ENCODE data around the gene LRP1-AS. TPM values are rescaled to one million over a fixed set of nuclear protein-coding genes. Genes with fewer than 3 reads are reported as not detected.

The LRP1-AS gene
- total RNA-seq, 1 experiment from 2014 or later, result not detected

DNA sequence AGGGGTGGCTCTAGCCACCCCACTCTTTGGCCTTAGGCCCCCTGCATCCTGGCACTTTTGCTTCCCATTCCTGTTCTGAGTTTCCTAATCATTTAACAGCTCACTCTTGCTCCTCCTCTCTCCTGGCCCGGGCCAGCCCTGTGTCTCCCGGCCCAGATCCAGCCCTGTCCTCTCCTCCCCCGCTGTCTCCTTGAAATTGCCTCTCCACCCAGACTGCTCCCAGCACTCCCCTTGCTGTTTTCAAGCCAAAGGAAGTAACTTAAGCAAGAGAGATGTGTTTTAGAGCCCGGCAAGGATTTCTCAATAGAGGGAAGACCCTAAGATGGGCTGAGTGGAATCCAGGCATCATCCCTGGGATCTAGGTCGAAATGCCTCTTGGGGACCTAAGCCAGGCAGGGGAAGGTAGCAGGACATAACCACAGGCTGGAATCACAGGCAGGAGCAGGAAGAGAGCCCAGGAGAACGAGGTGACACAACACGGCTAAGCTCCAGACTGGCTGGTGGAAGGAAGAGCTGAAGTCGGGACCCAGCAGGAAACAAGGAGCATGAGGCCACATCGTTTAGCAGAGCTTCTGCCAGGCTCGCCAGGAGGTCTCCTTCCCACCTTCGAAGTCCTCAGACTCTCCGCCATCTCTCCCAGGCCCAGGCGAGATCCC is 2.0 kb upstream of the LRP1-AS start:
- no peaks in the 10 kb centered on the region for H3K36me3 ChIP-seq (ENCODE audit: low read depth, low read length)
- no peak overlapping the region for H3K4me3 ChIP-seq (ENCODE audit: low read length)
- no peaks in the 10 kb centered on the region for H3K27me3 ChIP-seq (ENCODE audit: low read length)
- DNase-seq (no peak), ATAC-seq (no peak)
- no peaks in the 10 kb centered on the region for H3F3A ChIP-seq (ENCODE audit: low read length, unreplicated experiment)
- no peaks in the 10 kb centered on the region for H3K79me2 ChIP-seq (ENCODE audit: low read length)
- peaks cover 28% of the 10 kb centered on the region for H3K4me1 ChIP-seq (ENCODE audit: insufficient read depth, low read length)
- intact Hi-C loops (cut with micrococcal nuclease), result no loop called here
- no peak overlapping the region for H3K9ac ChIP-seq (ENCODE audit: low read length)
- ChIA-PET POLR2A (ENCODE audit: unreplicated experiment) (no interaction called here), CTCF (no interaction called here)
- TF ChIP-seq, protein P1, sequence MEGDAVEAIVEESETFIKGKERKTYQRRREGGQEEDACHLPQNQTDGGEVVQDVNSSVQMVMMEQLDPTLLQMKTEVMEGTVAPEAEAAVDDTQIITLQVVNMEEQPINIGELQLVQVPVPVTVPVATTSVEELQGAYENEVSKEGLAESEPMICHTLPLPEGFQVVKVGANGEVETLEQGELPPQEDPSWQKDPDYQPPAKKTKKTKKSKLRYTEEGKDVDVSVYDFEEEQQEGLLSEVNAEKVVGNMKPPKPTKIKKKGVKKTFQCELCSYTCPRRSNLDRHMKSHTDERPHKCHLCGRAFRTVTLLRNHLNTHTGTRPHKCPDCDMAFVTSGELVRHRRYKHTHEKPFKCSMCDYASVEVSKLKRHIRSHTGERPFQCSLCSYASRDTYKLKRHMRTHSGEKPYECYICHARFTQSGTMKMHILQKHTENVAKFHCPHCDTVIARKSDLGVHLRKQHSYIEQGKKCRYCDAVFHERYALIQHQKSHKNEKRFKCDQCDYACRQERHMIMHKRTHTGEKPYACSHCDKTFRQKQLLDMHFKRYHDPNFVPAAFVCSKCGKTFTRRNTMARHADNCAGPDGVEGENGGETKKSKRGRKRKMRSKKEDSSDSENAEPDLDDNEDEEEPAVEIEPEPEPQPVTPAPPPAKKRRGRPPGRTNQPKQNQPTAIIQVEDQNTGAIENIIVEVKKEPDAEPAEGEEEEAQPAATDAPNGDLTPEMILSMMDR (conservative IDR thresholded peaks at IDR 0.05; ENCODE audit: low read depth, low read length), result no peak
- TF ChIP-seq EZH2phosphoT487 (IDR thresholded peaks at IDR 0.05; ENCODE audit: borderline replicate concordance, low read length) (no peak), EZH2 (IDR thresholded peaks at IDR 0.05; ENCODE audit: low read length, unreplicated experiment) (no peak)
- no peak overlapping the region for H3K4me2 ChIP-seq (ENCODE audit: low read length)
- H3K9me2 ChIP-seq (replicated peaks; ENCODE audit: low read length), result no peaks in the 10 kb centered on the region
- H3K27ac ChIP-seq (ENCODE audit: low read length), result no peak overlapping the region
- H3K9me3 ChIP-seq (ENCODE audit: low read length), result no peaks in the 10 kb centered on the region
- no TSS peak for BruUV-seq (replicated peaks)
- no peak overlapping the region for H2AFZ ChIP-seq (ENCODE audit: low read length)
- H4K20me1 ChIP-seq (ENCODE audit: low read length), result no peaks in the 10 kb centered on the region

DNA sequence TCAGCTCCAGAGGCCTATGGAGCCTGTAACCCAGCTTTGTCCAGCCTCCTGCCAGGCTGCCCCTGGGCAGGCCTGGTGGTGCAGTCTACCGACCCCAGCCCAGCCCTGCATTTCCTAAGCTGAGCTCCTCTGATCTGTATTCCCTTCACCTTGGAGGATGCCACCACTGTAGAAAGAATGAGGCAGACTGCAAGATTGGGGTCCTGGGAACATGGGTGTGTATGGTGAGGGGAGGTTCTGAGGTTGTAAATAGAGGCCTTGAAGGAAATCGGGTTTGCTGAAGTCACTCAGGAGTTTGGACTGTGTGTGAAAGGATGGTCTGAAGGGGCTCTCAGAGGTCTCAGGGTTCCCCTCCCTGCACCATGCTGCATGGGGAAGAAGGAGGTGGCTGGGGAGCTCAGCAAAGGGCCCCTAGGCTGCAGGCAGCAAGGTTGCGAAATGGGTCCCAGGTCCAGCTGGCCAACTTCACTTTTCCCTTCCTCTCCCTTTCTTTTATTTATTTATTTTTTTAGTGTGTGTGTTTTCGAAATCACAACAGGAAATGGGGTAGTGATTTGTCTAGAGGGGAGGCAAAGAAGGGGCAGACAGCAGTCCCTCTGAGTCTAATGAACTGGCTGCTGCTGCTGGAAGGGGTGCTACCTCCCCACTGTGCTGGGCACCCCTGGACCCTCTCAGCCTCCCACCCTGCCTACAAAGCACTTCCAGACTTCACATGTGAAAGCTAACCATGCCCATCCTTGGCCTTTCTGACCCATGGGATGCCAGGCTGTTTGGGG is 1.2 kb upstream of the LRP1-AS start:
- H4K20me1 ChIP-seq (ENCODE audit: low read length), result no peaks in the 10 kb centered on the region
- intact Hi-C loops (cut with micrococcal nuclease), result no loop called here
- BruUV-seq (replicated peaks), result no TSS peak
- peaks cover 28% of the 10 kb centered on the region for H3K4me1 ChIP-seq (ENCODE audit: insufficient read depth, low read length)
- DNase-seq, result no peak
- H3K4me3 ChIP-seq (ENCODE audit: low read length), result no peak overlapping the region
- H3K27me3 ChIP-seq (ENCODE audit: low read length), result no peaks in the 10 kb centered on the region
- H3K79me2 ChIP-seq (ENCODE audit: low read length), result no peaks in the 10 kb centered on the region
- ChIA-PET POLR2A (ENCODE audit: unreplicated experiment) (no interaction called here), CTCF (interaction anchor here (0.6 kb wide), 1 partner anchor 21 kb away, joined by 5 read pairs; no protein-coding TSS in a partner anchor)
- TF ChIP-seq, protein P1 (conservative IDR thresholded peaks at IDR 0.05; ENCODE audit: low read depth, low read length), result no peak
- TF ChIP-seq EZH2 (IDR thresholded peaks at IDR 0.05; ENCODE audit: low read length, unreplicated experiment) (no peak), EZH2phosphoT487 (IDR thresholded peaks at IDR 0.05; ENCODE audit: borderline replicate concordance, low read length) (no peak)
- H3K27ac ChIP-seq (ENCODE audit: low read length), result no peak overlapping the region
- no peaks in the 10 kb centered on the region for H3K36me3 ChIP-seq (ENCODE audit: low read depth, low read length)
- no peaks in the 10 kb centered on the region for H3K9me3 ChIP-seq (ENCODE audit: low read length)
- H3K9me2 ChIP-seq (replicated peaks; ENCODE audit: low read length), result no peaks in the 10 kb centered on the region
- no peak for ATAC-seq
- no peak overlapping the region for H3K4me2 ChIP-seq (ENCODE audit: low read length)
- H3K9ac ChIP-seq (ENCODE audit: low read length), result no peak overlapping the region
- H3F3A ChIP-seq (ENCODE audit: low read length, unreplicated experiment), result no peaks in the 10 kb centered on the region
- no peak overlapping the region for H2AFZ ChIP-seq (ENCODE audit: low read length)

DNA sequence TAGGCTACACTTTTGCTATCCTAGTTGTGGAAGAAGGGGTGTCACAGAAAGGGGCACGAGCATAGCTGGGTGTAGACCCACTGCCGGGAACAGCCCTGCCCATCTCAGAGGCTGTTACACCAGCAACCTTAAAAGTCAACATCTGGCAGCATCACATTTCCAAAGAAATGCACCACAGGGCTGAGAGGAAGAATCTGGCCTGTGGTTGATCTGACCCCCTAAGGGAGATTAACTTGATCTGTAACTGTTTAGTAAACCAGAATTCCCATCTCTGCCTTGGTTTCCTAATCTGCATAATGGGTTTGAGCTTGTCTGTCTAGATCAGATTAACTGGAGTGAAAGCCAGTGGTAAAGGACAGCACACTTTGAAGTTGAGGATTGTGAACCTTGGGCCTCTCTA is 1.3 kb downstream of the LRP1-AS start:
- no peak for DNase-seq
- intact Hi-C loops (cut with micrococcal nuclease), result no loop called here
- Histone ChIP-seq H3K9me3 (ENCODE audit: low read length) (no peaks in the 10 kb centered on the region), H3K4me2 (ENCODE audit: low read length) (no peak overlapping the region), H2AFZ (ENCODE audit: low read length) (no peak overlapping the region), H3K9ac (ENCODE audit: low read length) (no peak overlapping the region), H4K20me1 (ENCODE audit: low read length) (no peaks in the 10 kb centered on the region), H3K27ac (ENCODE audit: low read length) (no peak overlapping the region), H3K4me3 (ENCODE audit: low read length) (no peak overlapping the region), H3F3A (ENCODE audit: low read length, unreplicated experiment) (no peaks in the 10 kb centered on the region), H3K27me3 (ENCODE audit: low read length) (no peaks in the 10 kb centered on the region), H3K9me2 (replicated peaks; ENCODE audit: low read length) (no peaks in the 10 kb centered on the region), H3K36me3 (ENCODE audit: low read depth, low read length) (no peaks in the 10 kb centered on the region), H3K79me2 (ENCODE audit: low read length) (no peaks in the 10 kb centered on the region), H3K4me1 (ENCODE audit: insufficient read depth, low read length) (peaks cover 7% of the 10 kb centered on the region; the same call in 1 of the 2 replicates)
- TF ChIP-seq, protein P1 (conservative IDR thresholded peaks at IDR 0.05; ENCODE audit: low read depth, low read length), result no peak
- TF ChIP-seq EZH2 (IDR thresholded peaks at IDR 0.05; ENCODE audit: low read length, unreplicated experiment), result no peak
- TF ChIP-seq EZH2phosphoT487 (IDR thresholded peaks at IDR 0.05; ENCODE audit: borderline replicate concordance, low read length), result no peak
- POLR2A ChIA-PET (ENCODE audit: unreplicated experiment), result no interaction called here
- BruUV-seq (replicated peaks), result no TSS peak
- no peak for ATAC-seq
- CTCF ChIA-PET, result no interaction called here
